Stomach (tissue), 4 donors: Measurements from ENCODE around the gene SH2D7.

Experiments used
- EP300 ChIP-seq: sonication (generic); formaldehyde crosslinking; IDR thresholded peaks from one replicate; pipeline ENCODE4 v1.6.1; 2017; ENCODE audit warnings: antibody characterized with exemption
- POLR2A ChIP-seq, 4 donors: fragments of 450-650 bp; IDR thresholded peaks; one replicate each; pipeline ENCODE4 v1.6.1; 2016; ENCODE audit warnings: antibody characterized with exemption in 4 of 4, control low read depth in 2 of 4, mild to moderate bottlenecking in 1 of 4, moderate library complexity in 1 of 4
- POLR2AphosphoS5 ChIP-seq, 3 donors: sonication (generic); formaldehyde crosslinking; IDR thresholded peaks; one replicate each; pipeline ENCODE4 v1.6.1; 2016; ENCODE audit warnings: antibody characterized with exemption in 3 of 3
- TF ChIP-seq, protein P1 (sequence below), 7 experiments: fragments of 450-650 bp in 4 of 7; fragments of 200-600 bp in 3 of 7; sonication (generic) in 3 of 7; IDR thresholded peaks; one replicate each; pipeline ENCODE4 v1.5.1; 2016 to 2019; ENCODE audit warnings: antibody characterized with exemption in 7 of 7, control low read depth in 2 of 7, mild to moderate bottlenecking in 1 of 7

DNA sequence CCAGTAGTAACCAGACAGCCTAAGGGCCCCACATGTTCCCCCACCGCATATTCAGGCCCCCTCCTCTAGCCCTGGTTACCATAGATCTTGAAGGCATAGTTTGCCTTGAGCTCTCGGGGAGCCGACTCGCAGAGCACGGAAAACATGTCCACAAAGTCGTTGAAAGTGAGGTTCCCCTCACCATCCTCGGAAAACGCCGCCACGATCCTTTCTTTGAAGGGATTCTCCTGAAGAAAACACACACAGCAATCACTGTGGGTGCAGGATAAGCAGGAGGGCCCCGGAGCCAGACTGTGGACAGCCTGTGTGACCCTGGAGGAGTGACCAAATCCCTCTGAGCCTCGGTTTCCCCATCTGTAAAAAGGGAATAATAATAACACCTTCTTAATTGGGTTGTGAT, 16.8 kb downstream of the SH2D7 start:
- TF ChIP-seq POLR2AphosphoS5 (IDR thresholded peaks at IDR 0.05) (no peak), EP300 (no peak), POLR2A (IDR thresholded peaks at IDR 0.05) (no peak)
- TF ChIP-seq, protein P1, sequence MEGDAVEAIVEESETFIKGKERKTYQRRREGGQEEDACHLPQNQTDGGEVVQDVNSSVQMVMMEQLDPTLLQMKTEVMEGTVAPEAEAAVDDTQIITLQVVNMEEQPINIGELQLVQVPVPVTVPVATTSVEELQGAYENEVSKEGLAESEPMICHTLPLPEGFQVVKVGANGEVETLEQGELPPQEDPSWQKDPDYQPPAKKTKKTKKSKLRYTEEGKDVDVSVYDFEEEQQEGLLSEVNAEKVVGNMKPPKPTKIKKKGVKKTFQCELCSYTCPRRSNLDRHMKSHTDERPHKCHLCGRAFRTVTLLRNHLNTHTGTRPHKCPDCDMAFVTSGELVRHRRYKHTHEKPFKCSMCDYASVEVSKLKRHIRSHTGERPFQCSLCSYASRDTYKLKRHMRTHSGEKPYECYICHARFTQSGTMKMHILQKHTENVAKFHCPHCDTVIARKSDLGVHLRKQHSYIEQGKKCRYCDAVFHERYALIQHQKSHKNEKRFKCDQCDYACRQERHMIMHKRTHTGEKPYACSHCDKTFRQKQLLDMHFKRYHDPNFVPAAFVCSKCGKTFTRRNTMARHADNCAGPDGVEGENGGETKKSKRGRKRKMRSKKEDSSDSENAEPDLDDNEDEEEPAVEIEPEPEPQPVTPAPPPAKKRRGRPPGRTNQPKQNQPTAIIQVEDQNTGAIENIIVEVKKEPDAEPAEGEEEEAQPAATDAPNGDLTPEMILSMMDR (IDR thresholded peaks at IDR 0.05), result no peak
